H1 (cell line): ENCODE data around the gene CCDC14. TPM values are rescaled to one million over a fixed set of nuclear protein-coding genes. Genes with fewer than 3 reads are reported as not detected.

Experiments used
- CTCF ChIA-PET: fragments of 300-600 bp; sonication (Branson Sonifier 250); formaldehyde crosslinking; loops from one replicate; lab custom pipeline; 2021; ENCODE audit not compliant: partially characterized antibody; lab: Charles Lee
- POLR2A ChIA-PET: fragments of 300-600 bp; sonication (Branson Sonifier 250); formaldehyde crosslinking; loops from one replicate; lab custom pipeline; 2021; ENCODE audit warnings: inconsistent platforms; ENCODE audit not compliant: partially characterized antibody; lab: Charles Lee
- DNase-seq, 2 experiments: peaks; one replicate each; pipeline versions ENCODE4 v3.0.0 to v3.0.0-alpha.2; 2010 to 2022; ENCODE audit warnings: low spot score in 2 of 2, low read depth in 1 of 2, mixed read lengths in 1 of 2
- FAIRE-seq: peaks from 2 replicates; lab custom pipeline; 2011; peaks lifted over from hg19 to GRCh38; lab: Jason Lieb, UNC
- H2AFZ ChIP-seq: 2 replicates; pipeline ENCODE4 v1.8.1; 2012; ENCODE audit warnings: low read length, inconsistent platforms
- H2AK5ac ChIP-seq: 2 replicates; pipeline ENCODE4 v1.6.1; 2013; ENCODE audit warnings: low read depth, low read length
- H2BK120ac ChIP-seq: replicated peaks from 2 replicates; pipeline ENCODE3; 2013; ENCODE audit warnings: low read depth, low read length, inconsistent platforms
- H2BK12ac ChIP-seq: 2 replicates; pipeline ENCODE4 v1.6.1; 2013; ENCODE audit warnings: low read depth, low read length
- H2BK15ac ChIP-seq: 2 replicates; pipeline ENCODE4 v1.6.1; 2013; ENCODE audit warnings: low read length
- H2BK20ac ChIP-seq: 2 replicates; pipeline ENCODE4 v1.6.1; 2013; ENCODE audit warnings: low read length
- H2BK5ac ChIP-seq: 2 replicates; pipeline ENCODE4 v1.6.1; 2013; ENCODE audit warnings: low read depth, low read length
- H3K14ac ChIP-seq: 2 replicates; pipeline ENCODE4 v1.6.1; 2013; ENCODE audit warnings: inconsistent platforms; ENCODE audit not compliant: insufficient read length
- H3K18ac ChIP-seq: 2 replicates; pipeline ENCODE4 v1.6.1; 2013; ENCODE audit warnings: low read length; ENCODE audit errors: extremely low read depth
- H3K23ac ChIP-seq: 2 replicates; pipeline ENCODE4 v1.6.1; 2013; ENCODE audit warnings: inconsistent platforms; ENCODE audit not compliant: insufficient read length
- H3K23me2 ChIP-seq: 2 replicates; pipeline ENCODE4 v1.6.1; 2013; ENCODE audit warnings: low read depth, low read length
- H3K27ac ChIP-seq: 2 replicates; pipeline ENCODE4 v1.6.1; 2011; ENCODE audit warnings: low read depth, low read length, inconsistent platforms
- H3K27me3 ChIP-seq, 4 experiments: replicated peaks in 1 of 4; 1 replicate in 1 of 4; 2 replicates in 3 of 4; pipeline versions ENCODE4 v1.6.1 to v1.8.1; 2011 to 2013; ENCODE audit warnings: low read length in 3 of 4, mild to moderate bottlenecking in 3 of 4, inconsistent platforms in 2 of 4, mixed read lengths in 2 of 4, moderate library complexity in 1 of 4; ENCODE audit not compliant: control insufficient read depth in 3 of 4, insufficient read depth in 3 of 4; ENCODE audit errors: extremely low read depth in 1 of 4
- H3K36me3 ChIP-seq, 4 experiments: 2 replicates each; pipeline versions ENCODE4 v1.6.1 to v1.8.1; 2011 to 2013; ENCODE audit warnings: mild to moderate bottlenecking in 4 of 4, low read length in 3 of 4, moderate library complexity in 2 of 4, control low read depth in 1 of 4, inconsistent platforms in 1 of 4; ENCODE audit not compliant: insufficient read depth in 4 of 4, control insufficient read depth in 2 of 4
- H3K4ac ChIP-seq: replicated peaks from 2 replicates; pipeline ENCODE3; 2013; ENCODE audit warnings: low read length, low read depth, mixed read lengths, inconsistent platforms; ENCODE audit not compliant: insufficient read length
- H3K4me1 ChIP-seq, 4 experiments: replicated peaks in 1 of 4; 1 replicate in 1 of 4; 2 replicates in 3 of 4; pipeline versions ENCODE4 v1.6.1 to v1.8.1; 2011 to 2013; ENCODE audit warnings: low read length in 3 of 4, inconsistent platforms in 2 of 4, mixed read lengths in 1 of 4; ENCODE audit not compliant: insufficient read depth in 4 of 4, control insufficient read depth in 3 of 4
- H3K4me2 ChIP-seq, 2 experiments: 2 replicates each; pipeline versions ENCODE4 v1.6.1 to v1.8.1; 2011 to 2013; ENCODE audit warnings: low read depth in 2 of 2, low read length in 2 of 2, control low read depth in 1 of 2, inconsistent platforms in 1 of 2, mild to moderate bottlenecking in 1 of 2; ENCODE audit not compliant: insufficient read depth in 1 of 2
- H3K4me3 ChIP-seq, 4 experiments: fragments of 200-600, 300-600 bp in 1 of 4; sonication (generic), shearing (Covaris generic), sonication (Bioruptor Twin) in 1 of 4; 2 replicates each; pipeline versions ENCODE4 v1.5.1 to v1.8.1; 2011 to 2016; ENCODE audit warnings: low read length in 4 of 4, low read depth in 3 of 4, control low read depth in 2 of 4, inconsistent platforms in 2 of 4, mild to moderate bottlenecking in 2 of 4, mixed read lengths in 1 of 4, moderate library complexity in 1 of 4; ENCODE audit not compliant: insufficient read depth in 2 of 4; ENCODE audit errors: extremely low read depth in 1 of 4
- H3K56ac ChIP-seq: replicated peaks from 2 replicates; pipeline ENCODE3; 2013; ENCODE audit warnings: low read depth, mild to moderate bottlenecking, mixed read lengths, low read length, inconsistent platforms; ENCODE audit not compliant: insufficient read length
- H3K79me1 ChIP-seq: 2 replicates; pipeline ENCODE4 v1.6.1; 2013; ENCODE audit warnings: low read depth, low read length, control low read depth
- H3K79me2 ChIP-seq, 2 experiments: 2 replicates each; pipeline versions ENCODE4 v1.6.1 to v1.8.1; 2012 to 2013; ENCODE audit warnings: low read length in 2 of 2, mild to moderate bottlenecking in 2 of 2, inconsistent platforms in 1 of 2; ENCODE audit not compliant: insufficient read depth in 2 of 2, control insufficient read depth in 1 of 2
- H3K9ac ChIP-seq, 4 experiments: replicated peaks in 1 of 4; 1 replicate in 1 of 4; 2 replicates in 3 of 4; pipeline versions ENCODE4 v1.6.1 to v1.8.1; 2011 to 2013; ENCODE audit warnings: low read depth in 3 of 4, low read length in 3 of 4, control low read depth in 2 of 4, mild to moderate bottlenecking in 2 of 4, moderate library complexity in 2 of 4, inconsistent platforms in 1 of 4; ENCODE audit errors: extremely low read depth in 1 of 4
- H3K9me3 ChIP-seq, 2 experiments: 2 replicates each; pipeline versions ENCODE4 v1.6.1 to v1.8.1; 2012 to 2013; ENCODE audit warnings: mild to moderate bottlenecking in 2 of 2, moderate library complexity in 2 of 2, control low read depth in 1 of 2, inconsistent platforms in 1 of 2, low read depth in 1 of 2, low read length in 1 of 2, mixed read lengths in 1 of 2; ENCODE audit not compliant: insufficient read depth in 2 of 2
- H4K20me1 ChIP-seq, 2 experiments: replicated peaks in 1 of 2; 2 replicates each; pipeline versions ENCODE3 to v1.8.1; 2011 to 2013; ENCODE audit warnings: inconsistent platforms in 2 of 2, low read length in 2 of 2, mild to moderate bottlenecking in 1 of 2; ENCODE audit not compliant: insufficient read depth in 2 of 2, control insufficient read depth in 1 of 2
- H4K5ac ChIP-seq: 2 replicates; pipeline ENCODE4 v1.6.1; 2013; ENCODE audit warnings: low read length, low read depth, mixed read lengths, inconsistent platforms; ENCODE audit not compliant: insufficient read length
- H4K8ac ChIP-seq: 2 replicates; pipeline ENCODE4 v1.8.0; 2013; ENCODE audit warnings: mild to moderate bottlenecking, moderate library complexity, low read length, inconsistent platforms; ENCODE audit not compliant: insufficient read depth; ENCODE audit errors: extremely low read depth
- H4K91ac ChIP-seq: replicated peaks from 2 replicates; pipeline ENCODE3; 2013; ENCODE audit warnings: low read length, mixed read lengths, inconsistent platforms; ENCODE audit not compliant: insufficient read length
- BCL11A ChIP-seq, 2 experiments: IDR thresholded peaks; one replicate each; pipeline ENCODE4 v1.6.1; 2011; ENCODE audit warnings: low read depth in 2 of 2, low read length in 2 of 2, mild to moderate bottlenecking in 2 of 2
- CHD1 ChIP-seq: IDR thresholded peaks from 2 replicates; pipeline ENCODE4 v1.6.1; 2012; ENCODE audit warnings: low read depth, low read length, improper control_type of control experiment
- CTCF ChIP-seq, 3 experiments: IDR thresholded peaks; 1 replicate in 2 of 3; 2 replicates in 1 of 3; pipeline versions ENCODE4 v1.5.1 to v1.6.1; 2011; ENCODE audit warnings: low read length in 3 of 3, mild to moderate bottlenecking in 3 of 3, inconsistent platforms in 2 of 3, low read depth in 1 of 3, moderate library complexity in 1 of 3; ENCODE audit not compliant: insufficient read depth in 1 of 3; ENCODE audit errors: control extremely low read depth in 1 of 3
- JUND ChIP-seq: IDR thresholded peaks from 2 replicates; pipeline ENCODE4 v1.6.1; 2011; ENCODE audit warnings: mild to moderate bottlenecking, improper control_type of control experiment, low read length
- NANOG ChIP-seq: IDR thresholded peaks from 2 replicates; pipeline ENCODE4 v1.6.1; 2011; ENCODE audit warnings: low read length, low read depth, mild to moderate bottlenecking, inconsistent platforms; ENCODE audit not compliant: insufficient read depth, poor library complexity, severe bottlenecking
- RAD21 ChIP-seq, 2 experiments: IDR thresholded peaks in 1 of 2; conservative IDR thresholded peaks in 1 of 2; 2 replicates each; pipeline ENCODE4 v1.6.1; 2011; ENCODE audit warnings: low read depth in 2 of 2, low read length in 2 of 2, improper control_type of control experiment in 1 of 2, inconsistent platforms in 1 of 2, mild to moderate bottlenecking in 1 of 2, moderate library complexity in 1 of 2
- polyA plus RNA-seq, 7 experiments: library from polyadenylated mRNA; depleted of rRNA in 3 of 7; stranded (reverse) in 5 of 7; unstranded in 2 of 7; fragments of >200 nt in 5 of 7; fragments of 200-250 nt in 2 of 7; gene quantifications; 1 replicate in 5 of 7; 2 replicates in 1 of 7; 4 replicates in 1 of 7; pipeline versions ENCODE4 v1.2.1 to v1.2.3, GENCODE V29; 2011 to 2013; ENCODE audit warnings: missing spikeins in 2 of 7, mixed read lengths in 2 of 7
- total RNA-seq: library from RNA; stranded (reverse); fragmentation: NEBNext Ultra II Directional; extraction: Animal tissue kit (Norgen Biotek cat#: 25700); gene quantifications from 2 replicates; pipeline ENCODE4 v1.2.1, GENCODE V29; 2021

Gene CCDC14
- total and polyA plus RNA-seq, 2 of the 8 experiments (the other 6 are each of a cell fraction or from before 2014, with no cell fraction given): 53.6 to 95.7 TPM

- no peak for TF ChIP-seq BCL11A (IDR thresholded peaks at IDR 0.05; ENCODE audit: low read depth in 2 of 2, low read length in 2 of 2)
Measured at GRCh38 chr3:123877466-123877865, 83.6 kb downstream of the CCDC14 start (continued).

- H3K4me3 ChIP-seq: no peak overlapping the region
- H3K27ac ChIP-seq: no peak overlapping the region
- H2AFZ ChIP-seq: no peak overlapping the region
- H4K91ac ChIP-seq: no peak overlapping the region
- H3K9ac ChIP-seq: no peak overlapping the region
- H3K56ac ChIP-seq: no peak overlapping the region
- FAIRE-seq: no peak
- H4K20me1 ChIP-seq: no peaks in the 10 kb centered on the region
- H2AK5ac ChIP-seq: no peak overlapping the region
- peaks cover 0 to 5% (median 1%) of the 10 kb centered on the region in 4 experiments; a peak in 4 of 7 replicates for H3K4me1 ChIP-seq
- TF ChIP-seq RAD21 (IDR thresholded peaks at IDR 0.05 in 1 of 2, conservative IDR thresholded peaks at IDR 0.05 in 1 of 2; ENCODE audit: low read depth in 2 of 2, low read length in 2 of 2) (peak; percentile 29 to 30; a peak in 3 of 4 replicates), CTCF (IDR thresholded peaks at IDR 0.05; ENCODE audit: control extremely low read depth in 1 of 3, insufficient read depth in 1 of 3, low read depth in 1 of 3, low read length in 3 of 3) (peak in 2 of 3 experiments; percentile 9 to 36; a peak in 2 of 4 replicates), NANOG (no peak), CHD1 (no peak), JUND (no peak), BCL11A (IDR thresholded peaks at IDR 0.05; ENCODE audit: low read depth in 2 of 2, low read length in 2 of 2) (no peak)
- no peak overlapping the region for H4K5ac ChIP-seq
- H2BK5ac ChIP-seq: no peak overlapping the region
- CTCF ChIA-PET: interaction anchor here (0.7 to 1.4 kb wide), 3 partner anchors 16 to 152 kb away, joined by 4 read pairs; no protein-coding TSS in a partner anchor
- no peak overlapping the region for H2BK20ac ChIP-seq
- no peak overlapping the region for H3K14ac ChIP-seq
- no peaks in the 10 kb centered on the region for H3K27me3 ChIP-seq
- H2BK12ac ChIP-seq: no peak overlapping the region
- H2BK15ac ChIP-seq: no peak overlapping the region
- no peak overlapping the region for H3K23ac ChIP-seq
- H3K36me3 ChIP-seq: no peaks in the 10 kb centered on the region
- H3K9me3 ChIP-seq: no peaks in the 10 kb centered on the region
- H3K23me2 ChIP-seq: no peaks in the 10 kb centered on the region
- H3K79me2 ChIP-seq: no peaks in the 10 kb centered on the region
- no peaks in the 10 kb centered on the region for H3K79me1 ChIP-seq
- POLR2A ChIA-PET: no interaction called here
- H2BK120ac ChIP-seq: no peak overlapping the region
- H3K18ac ChIP-seq: no peak overlapping the region
- no peak overlapping the region for H4K8ac ChIP-seq
- DNase-seq: no peak
- no peak overlapping the region for H3K4ac ChIP-seq
- no peak overlapping the region for H3K4me2 ChIP-seq
Measured at GRCh38 chr3:123876858-123877257, 84.2 kb downstream of the CCDC14 start.
